Breast epithelium (tissue), 3 donors: ENCODE data around the gene SMYD2.

Source experiments
- CTCF ChIP-seq, 3 donors: fragments of 450-650 bp; IDR thresholded peaks; one replicate each; pipeline ENCODE4 v1.5.1; 2016 to 2017; ENCODE audit warnings: antibody characterized with exemption in 3 of 3, mild to moderate bottlenecking in 3 of 3, moderate library complexity in 3 of 3
- POLR2A ChIP-seq: fragments of 450-650 bp; IDR thresholded peaks from one replicate; pipeline ENCODE4 v1.6.1; 2016; ENCODE audit warnings: antibody characterized with exemption, mild to moderate bottlenecking, moderate library complexity
- POLR2AphosphoS5 ChIP-seq, 3 donors: sonication (generic); formaldehyde crosslinking; IDR thresholded peaks; one replicate each; pipeline ENCODE4 v1.6.1; 2017; ENCODE audit warnings: antibody characterized with exemption in 3 of 3

- TF ChIP-seq CTCF (IDR thresholded peaks at IDR 0.05) (no peak), POLR2AphosphoS5 (IDR thresholded peaks at IDR 0.05) (no peak), POLR2A (no peak)
Observed at GRCh38 chr1:214306269-214306668, 25.3 kb downstream of the SMYD2 start.
